ENCODE results near the gene CSMD2. TPM values are rescaled to one million over a fixed set of nuclear protein-coding genes. Genes with fewer than 3 reads are reported as not detected.

Gene CSMD2
- total RNA-seq, 1 donor from 2014 or later, result 0.52 TPM

- H3K9ac ChIP-seq (ENCODE audit: low read depth in 1 of 3, low read length in 3 of 3), result no peak overlapping the region
- no peak overlapping the region for H3K4me3 ChIP-seq (ENCODE audit: low read length in 3 of 3)
- H3K4me1 ChIP-seq (ENCODE audit: control insufficient read depth in 3 of 3, insufficient read depth in 3 of 3, low read length in 3 of 3), result no peaks in the 10 kb centered on the region
- H3K9me3 ChIP-seq (ENCODE audit: control insufficient read depth in 3 of 3, low read length in 3 of 3), result no peaks in the 10 kb centered on the region
- no peaks in the 10 kb centered on the region for H3K36me3 ChIP-seq (ENCODE audit: control insufficient read depth in 3 of 3, insufficient read depth in 3 of 3, low read length in 3 of 3)
- H3K27me3 ChIP-seq (ENCODE audit: control insufficient read depth in 3 of 3, insufficient read depth in 3 of 3, low read length in 3 of 3), result no peaks in the 10 kb centered on the region
- no peak overlapping the region for H3K27ac ChIP-seq (ENCODE audit: low read depth, low read length)
These were observed 350.9 kb downstream of the CSMD2 start for GRCh38 chr1:33814166-33814565.

- Histone ChIP-seq H3K9me3 (ENCODE audit: control insufficient read depth in 3 of 3, low read length in 3 of 3) (peaks cover 0 to 3% (median 0%) of the 10 kb centered on the region in 3 donors), H3K4me3 (ENCODE audit: low read length in 3 of 3) (no peak overlapping the region), H3K27ac (ENCODE audit: low read depth, low read length) (no peak overlapping the region), H3K4me1 (ENCODE audit: control insufficient read depth in 3 of 3, insufficient read depth in 3 of 3, low read length in 3 of 3) (no peaks in the 10 kb centered on the region), H3K36me3 (ENCODE audit: control insufficient read depth in 3 of 3, insufficient read depth in 3 of 3, low read length in 3 of 3) (no peaks in the 10 kb centered on the region), H3K9ac (ENCODE audit: low read depth in 1 of 3, low read length in 3 of 3) (no peak overlapping the region), H3K27me3 (ENCODE audit: control insufficient read depth in 3 of 3, insufficient read depth in 3 of 3, low read length in 3 of 3) (no peaks in the 10 kb centered on the region)
These were observed 354.5 kb downstream of the CSMD2 start for GRCh38 chr1:33810571-33810970.

- Histone ChIP-seq H3K9me3 (ENCODE audit: control insufficient read depth in 3 of 3, low read length in 3 of 3) (peaks cover 0 to 3% (median 0%) of the 10 kb centered on the region in 3 donors), H3K27me3 (ENCODE audit: control insufficient read depth in 3 of 3, insufficient read depth in 3 of 3, low read length in 3 of 3) (no peaks in the 10 kb centered on the region), H3K4me3 (ENCODE audit: low read length in 3 of 3) (no peak overlapping the region), H3K27ac (ENCODE audit: low read depth, low read length) (no peak overlapping the region), H3K9ac (ENCODE audit: low read depth in 1 of 3, low read length in 3 of 3) (no peak overlapping the region), H3K4me1 (ENCODE audit: control insufficient read depth in 3 of 3, insufficient read depth in 3 of 3, low read length in 3 of 3) (no peaks in the 10 kb centered on the region), H3K36me3 (ENCODE audit: control insufficient read depth in 3 of 3, insufficient read depth in 3 of 3, low read length in 3 of 3) (no peaks in the 10 kb centered on the region)
These were observed 359.0 kb downstream of the CSMD2 start for GRCh38 chr1:33805988-33806387.

- H3K9ac ChIP-seq (ENCODE audit: low read depth in 1 of 3, low read length in 3 of 3), result no peak overlapping the region
- no peaks in the 10 kb centered on the region for H3K27me3 ChIP-seq (ENCODE audit: control insufficient read depth in 3 of 3, insufficient read depth in 3 of 3, low read length in 3 of 3)
- H3K9me3 ChIP-seq (ENCODE audit: control insufficient read depth in 3 of 3, low read length in 3 of 3), result no peaks in the 10 kb centered on the region
- H3K4me1 ChIP-seq (ENCODE audit: control insufficient read depth in 3 of 3, insufficient read depth in 3 of 3, low read length in 3 of 3), result no peaks in the 10 kb centered on the region
- no peak overlapping the region for H3K4me3 ChIP-seq (ENCODE audit: low read length in 3 of 3)
- no peaks in the 10 kb centered on the region for H3K36me3 ChIP-seq (ENCODE audit: control insufficient read depth in 3 of 3, insufficient read depth in 3 of 3, low read length in 3 of 3)
- no peak overlapping the region for H3K27ac ChIP-seq (ENCODE audit: low read depth, low read length)
These were observed 362.8 kb downstream of the CSMD2 start for GRCh38 chr1:33802268-33802667.

- no peak overlapping the region for H3K4me3 ChIP-seq (ENCODE audit: low read length in 3 of 3)
- no peak overlapping the region for H3K9ac ChIP-seq (ENCODE audit: low read depth in 1 of 3, low read length in 3 of 3)
- H3K9me3 ChIP-seq (ENCODE audit: control insufficient read depth in 3 of 3, low read length in 3 of 3), result no peaks in the 10 kb centered on the region
- H3K4me1 ChIP-seq (ENCODE audit: control insufficient read depth in 3 of 3, insufficient read depth in 3 of 3, low read length in 3 of 3), result no peaks in the 10 kb centered on the region
- no peak overlapping the region for H3K27ac ChIP-seq (ENCODE audit: low read depth, low read length)
- no peaks in the 10 kb centered on the region for H3K36me3 ChIP-seq (ENCODE audit: control insufficient read depth in 3 of 3, insufficient read depth in 3 of 3, low read length in 3 of 3)
- peaks cover 0 to 3% (median 0%) of the 10 kb centered on the region in 3 donors for H3K27me3 ChIP-seq (ENCODE audit: control insufficient read depth in 3 of 3, insufficient read depth in 3 of 3, low read length in 3 of 3)
These were observed 367.2 kb downstream of the CSMD2 start for GRCh38 chr1:33797849-33798248.

- H3K27ac ChIP-seq (ENCODE audit: low read depth, low read length), result no peak overlapping the region
- H3K27me3 ChIP-seq (ENCODE audit: control insufficient read depth in 3 of 3, insufficient read depth in 3 of 3, low read length in 3 of 3), result peaks cover 0 to 3% (median 3%) of the 10 kb centered on the region in 3 donors
- H3K4me1 ChIP-seq (ENCODE audit: control insufficient read depth in 3 of 3, insufficient read depth in 3 of 3, low read length in 3 of 3), result no peaks in the 10 kb centered on the region
- H3K36me3 ChIP-seq (ENCODE audit: control insufficient read depth in 3 of 3, insufficient read depth in 3 of 3, low read length in 3 of 3), result no peaks in the 10 kb centered on the region
- H3K4me3 ChIP-seq (ENCODE audit: low read length in 3 of 3), result no peak overlapping the region
- no peaks in the 10 kb centered on the region for H3K9me3 ChIP-seq (ENCODE audit: control insufficient read depth in 3 of 3, low read length in 3 of 3)
- no peak overlapping the region for H3K9ac ChIP-seq (ENCODE audit: low read depth in 1 of 3, low read length in 3 of 3)
These were observed 372.4 kb downstream of the CSMD2 start for GRCh38 chr1:33792651-33793050.

GRCh38 chr1:33792216-33792615 lies 372.8 kb downstream of the CSMD2 start:
- Histone ChIP-seq H3K9ac (ENCODE audit: low read depth in 1 of 3, low read length in 3 of 3) (no peak overlapping the region), H3K4me1 (ENCODE audit: control insufficient read depth in 3 of 3, insufficient read depth in 3 of 3, low read length in 3 of 3) (no peaks in the 10 kb centered on the region), H3K9me3 (ENCODE audit: control insufficient read depth in 3 of 3, low read length in 3 of 3) (no peaks in the 10 kb centered on the region), H3K27me3 (ENCODE audit: control insufficient read depth in 3 of 3, insufficient read depth in 3 of 3, low read length in 3 of 3) (peaks cover 0 to 4% (median 3%) of the 10 kb centered on the region in 3 donors), H3K4me3 (ENCODE audit: low read length in 3 of 3) (no peak overlapping the region), H3K36me3 (ENCODE audit: control insufficient read depth in 3 of 3, insufficient read depth in 3 of 3, low read length in 3 of 3) (no peaks in the 10 kb centered on the region), H3K27ac (ENCODE audit: low read depth, low read length) (no peak overlapping the region)

- H3K27ac ChIP-seq (ENCODE audit: low read depth, low read length), result no peak overlapping the region
- no peaks in the 10 kb centered on the region for H3K4me1 ChIP-seq (ENCODE audit: control insufficient read depth in 3 of 3, insufficient read depth in 3 of 3, low read length in 3 of 3)
These were observed 373.8 kb downstream of the CSMD2 start for GRCh38 chr1:33791251-33791650.

GRCh38 chr1:33790577-33790976 lies 374.5 kb downstream of the CSMD2 start:
- no peak overlapping the region for H3K9ac ChIP-seq (ENCODE audit: low read depth in 1 of 3, low read length in 3 of 3)
- H3K4me1 ChIP-seq (ENCODE audit: control insufficient read depth in 3 of 3, insufficient read depth in 3 of 3, low read length in 3 of 3), result no peaks in the 10 kb centered on the region
- H3K36me3 ChIP-seq (ENCODE audit: control insufficient read depth in 3 of 3, insufficient read depth in 3 of 3, low read length in 3 of 3), result no peaks in the 10 kb centered on the region
- no peaks in the 10 kb centered on the region for H3K9me3 ChIP-seq (ENCODE audit: control insufficient read depth in 3 of 3, low read length in 3 of 3)
- no peak overlapping the region for H3K4me3 ChIP-seq (ENCODE audit: low read length in 3 of 3)
- no peak overlapping the region for H3K27ac ChIP-seq (ENCODE audit: low read depth, low read length)
- peaks cover 0 to 6% (median 3%) of the 10 kb centered on the region in 3 donors for H3K27me3 ChIP-seq (ENCODE audit: control insufficient read depth in 3 of 3, insufficient read depth in 3 of 3, low read length in 3 of 3)

More at GRCh38 chr1:33791251-33791650, 373.8 kb downstream of the CSMD2 start:
- Histone ChIP-seq H3K4me3 (ENCODE audit: low read length in 3 of 3) (no peak overlapping the region), H3K36me3 (ENCODE audit: control insufficient read depth in 3 of 3, insufficient read depth in 3 of 3, low read length in 3 of 3) (no peaks in the 10 kb centered on the region), H3K9ac (ENCODE audit: low read depth in 1 of 3, low read length in 3 of 3) (no peak overlapping the region), H3K27me3 (ENCODE audit: control insufficient read depth in 3 of 3, insufficient read depth in 3 of 3, low read length in 3 of 3) (peaks cover 0 to 6% (median 3%) of the 10 kb centered on the region in 3 donors), H3K9me3 (ENCODE audit: control insufficient read depth in 3 of 3, low read length in 3 of 3) (no peaks in the 10 kb centered on the region)

GRCh38 chr1:33784876-33785275 lies 380.2 kb downstream of the CSMD2 start:
- H3K27ac ChIP-seq (ENCODE audit: low read depth, low read length), result no peak overlapping the region
- no peak overlapping the region for H3K9ac ChIP-seq (ENCODE audit: low read depth in 1 of 3, low read length in 3 of 3)
- H3K27me3 ChIP-seq (ENCODE audit: control insufficient read depth in 3 of 3, insufficient read depth in 3 of 3, low read length in 3 of 3), result peaks cover 0 to 7% (median 0%) of the 10 kb centered on the region in 3 donors
- H3K4me3 ChIP-seq (ENCODE audit: low read length in 3 of 3), result no peak overlapping the region
- H3K9me3 ChIP-seq (ENCODE audit: control insufficient read depth in 3 of 3, low read length in 3 of 3), result no peaks in the 10 kb centered on the region
- no peaks in the 10 kb centered on the region for H3K36me3 ChIP-seq (ENCODE audit: control insufficient read depth in 3 of 3, insufficient read depth in 3 of 3, low read length in 3 of 3)
- no peaks in the 10 kb centered on the region for H3K4me1 ChIP-seq (ENCODE audit: control insufficient read depth in 3 of 3, insufficient read depth in 3 of 3, low read length in 3 of 3)

- Histone ChIP-seq H3K9me3 (ENCODE audit: control insufficient read depth in 3 of 3, low read length in 3 of 3) (no peaks in the 10 kb centered on the region), H3K9ac (ENCODE audit: low read depth in 1 of 3, low read length in 3 of 3) (no peak overlapping the region), H3K27me3 (ENCODE audit: control insufficient read depth in 3 of 3, insufficient read depth in 3 of 3, low read length in 3 of 3) (peaks cover 0 to 11% (median 0%) of the 10 kb centered on the region in 3 donors), H3K4me3 (ENCODE audit: low read length in 3 of 3) (no peak overlapping the region), H3K27ac (ENCODE audit: low read depth, low read length) (no peak overlapping the region), H3K4me1 (ENCODE audit: control insufficient read depth in 3 of 3, insufficient read depth in 3 of 3, low read length in 3 of 3) (no peaks in the 10 kb centered on the region), H3K36me3 (ENCODE audit: control insufficient read depth in 3 of 3, insufficient read depth in 3 of 3, low read length in 3 of 3) (no peaks in the 10 kb centered on the region)
These were observed 382.3 kb downstream of the CSMD2 start for GRCh38 chr1:33782776-33783175.

Data from skeletal muscle tissue (tissue), 4 donors.